Putamen (tissue), 1 donor: ENCODE data around the gene GRAP2.

Experiments used
- DNase-seq: peaks from one replicate; pipeline ENCODE4 v3.0.0-alpha.2; 2016; ENCODE audit warnings: low spot score

Gene GRAP2

DNA sequence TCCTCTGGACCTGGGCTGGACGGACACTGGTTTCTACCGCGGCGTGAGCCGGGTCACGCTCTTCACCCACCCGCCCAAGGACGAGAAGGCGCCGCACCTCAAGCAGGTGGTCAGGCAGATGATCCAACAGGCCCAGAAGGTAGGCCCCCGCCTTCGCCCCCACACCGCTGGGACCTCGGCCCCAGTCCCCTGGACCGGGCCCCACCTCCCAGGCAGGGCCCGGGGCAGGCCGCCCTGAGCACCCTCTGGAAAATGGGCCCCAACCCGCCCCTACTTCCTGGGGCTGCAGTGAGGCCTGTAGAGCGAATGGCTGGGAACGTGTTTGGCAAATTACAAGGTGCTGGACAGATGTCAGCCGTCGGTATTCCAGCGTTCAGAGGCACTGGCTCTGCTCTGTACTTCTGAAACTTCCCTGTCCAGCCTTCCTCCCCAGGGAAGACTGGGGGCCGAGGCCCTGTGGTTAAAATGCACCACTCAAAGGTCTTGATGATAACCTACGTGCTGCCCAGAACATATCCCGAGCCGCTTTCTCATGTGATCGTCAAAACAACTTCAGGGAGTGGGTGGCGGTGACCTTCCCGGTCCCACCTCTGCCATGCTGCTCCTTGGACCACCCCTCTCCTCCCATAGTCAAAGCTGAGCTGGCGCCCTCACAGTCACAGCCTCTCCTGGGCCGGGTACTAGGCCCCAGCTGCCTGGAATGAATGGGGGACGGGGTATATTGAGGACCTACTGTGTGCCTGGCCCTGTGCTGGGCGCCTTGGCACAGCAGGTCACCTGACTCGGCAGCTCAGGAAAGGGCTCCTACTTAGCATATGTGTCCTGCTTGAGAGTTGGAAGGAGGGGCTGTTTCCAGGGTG lies 94.7 kb downstream of the GRAP2 start:
- no peak for DNase-seq

DNA sequence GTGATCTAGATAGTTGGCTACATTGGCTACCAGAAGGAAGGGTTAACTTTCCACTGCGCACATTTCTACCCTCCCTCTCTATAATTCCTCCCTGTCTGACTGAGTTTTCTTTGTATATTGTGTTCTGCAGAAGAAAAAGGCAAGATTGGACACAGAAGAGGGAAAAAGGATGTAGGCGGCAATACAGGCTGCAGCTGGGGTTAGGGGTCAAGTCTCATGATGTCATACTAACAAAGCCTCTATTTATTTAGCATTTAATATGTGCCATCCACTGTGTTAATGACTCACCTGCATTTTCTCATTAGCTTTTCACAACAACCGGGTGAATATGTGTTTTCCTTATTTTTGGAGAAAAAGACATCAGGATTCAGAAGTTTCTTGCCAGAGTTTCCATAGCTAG lies 95.8 kb downstream of the GRAP2 start:
- DNase-seq, result no peak

DNA sequence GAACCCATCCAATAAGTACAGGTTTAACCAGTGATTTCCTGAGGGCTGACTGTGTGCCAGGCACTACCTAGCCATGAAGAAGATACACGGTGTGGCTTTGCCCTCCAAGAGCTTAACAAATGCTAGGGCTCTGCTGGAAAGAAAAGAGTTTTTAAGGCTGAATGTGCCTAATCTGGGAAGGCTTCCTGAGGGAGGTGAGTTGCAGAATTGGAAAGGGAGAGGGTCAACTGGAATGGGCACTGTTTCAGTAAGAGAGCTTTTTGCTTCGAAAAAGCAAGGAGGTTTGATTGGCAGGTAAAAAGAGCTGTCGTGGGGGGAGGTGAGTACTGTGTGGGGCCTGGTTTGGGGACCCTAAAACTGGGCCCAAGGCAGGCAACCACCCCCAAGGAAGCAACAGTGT lies 96.5 kb downstream of the GRAP2 start:
- no peak for DNase-seq

DNA sequence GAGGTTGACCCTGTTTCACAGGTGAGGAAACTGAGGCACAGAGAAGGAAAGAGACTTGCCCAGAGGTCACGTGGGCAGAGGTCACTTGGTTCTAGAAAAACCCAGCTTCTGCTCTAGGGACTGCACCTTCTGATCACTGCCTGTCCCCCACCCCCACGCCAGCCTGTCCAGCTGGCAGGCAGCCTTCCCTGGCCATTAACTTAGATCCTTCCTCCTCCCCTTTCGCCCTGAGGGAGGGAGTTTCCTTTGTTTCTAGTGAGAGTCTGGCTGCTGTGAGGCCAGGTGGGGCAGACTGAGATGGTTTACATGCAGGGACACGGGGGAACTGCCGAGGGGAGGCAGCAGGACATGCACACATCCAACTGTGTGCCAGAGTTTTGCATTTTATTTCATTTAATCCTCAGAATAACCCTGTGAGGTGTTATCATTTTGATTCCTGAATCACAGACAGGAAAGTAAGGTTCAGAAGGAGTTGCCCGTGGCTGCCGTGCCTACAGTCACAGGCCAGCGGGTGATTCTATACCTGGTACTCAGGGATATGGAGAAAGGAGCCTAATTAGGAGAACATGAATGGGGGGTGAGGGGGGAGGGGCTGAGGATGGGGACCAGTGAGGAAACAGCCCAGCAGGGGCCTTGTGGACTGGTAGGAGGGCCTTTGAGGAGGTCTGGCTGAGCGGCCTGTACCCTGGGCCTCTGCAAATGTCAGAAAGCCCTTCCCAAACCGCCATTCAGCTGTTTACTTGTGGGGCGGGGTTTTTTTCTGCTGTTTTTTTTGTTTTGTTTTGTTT lies 97.2 kb downstream of the GRAP2 start:
- DNase-seq, result no peak

DNA sequence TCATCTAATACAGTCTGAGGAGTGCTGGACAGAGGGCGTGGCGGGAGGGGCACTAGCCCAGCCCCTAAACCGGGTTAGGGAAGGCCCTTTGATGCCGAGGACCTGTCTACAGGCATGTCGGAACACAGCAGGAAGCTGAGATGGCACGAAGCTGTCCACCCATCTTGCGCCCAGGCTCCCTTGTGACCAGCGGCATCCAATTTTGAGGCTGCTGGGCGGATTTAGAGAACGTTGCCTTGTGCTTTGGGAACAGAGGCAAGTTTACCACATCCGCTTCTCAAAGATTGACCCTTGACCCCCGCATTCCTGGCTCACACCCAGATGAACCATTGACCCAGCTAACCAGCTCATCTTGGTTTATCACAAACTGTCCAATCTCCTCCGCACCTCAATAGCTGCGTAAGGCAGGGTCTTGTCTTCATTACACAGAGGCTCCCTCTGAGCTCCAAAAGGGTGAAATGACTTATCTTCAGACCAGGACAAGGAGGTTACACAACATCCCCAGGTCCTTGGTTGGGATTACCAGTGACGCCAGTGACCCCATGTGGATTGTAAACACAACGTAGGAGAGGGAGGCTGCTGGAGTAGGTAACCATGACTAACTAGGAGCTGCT lies 98.4 kb downstream of the GRAP2 start:
- DNase-seq, result no peak

DNA sequence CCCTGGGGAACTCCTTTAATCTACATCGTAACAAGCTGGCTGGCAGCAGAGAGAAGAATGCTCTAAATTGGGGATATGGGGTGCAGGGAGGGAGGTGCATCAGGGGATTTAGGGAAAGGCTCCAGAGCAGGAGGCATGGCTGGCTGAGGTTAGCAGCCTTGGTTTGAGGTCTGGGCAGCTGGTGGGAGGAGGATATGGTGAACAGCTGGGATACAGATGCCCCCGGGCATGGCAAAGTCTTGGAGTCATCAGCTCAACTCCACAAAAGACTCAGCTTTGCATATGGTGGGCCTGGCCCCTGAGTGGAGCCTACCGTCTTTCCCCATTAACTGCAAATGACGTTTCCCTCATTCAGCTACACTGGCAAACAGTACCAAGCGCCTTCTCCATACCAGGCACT lies 99.3 kb downstream of the GRAP2 start:
- no peak for DNase-seq

DNA sequence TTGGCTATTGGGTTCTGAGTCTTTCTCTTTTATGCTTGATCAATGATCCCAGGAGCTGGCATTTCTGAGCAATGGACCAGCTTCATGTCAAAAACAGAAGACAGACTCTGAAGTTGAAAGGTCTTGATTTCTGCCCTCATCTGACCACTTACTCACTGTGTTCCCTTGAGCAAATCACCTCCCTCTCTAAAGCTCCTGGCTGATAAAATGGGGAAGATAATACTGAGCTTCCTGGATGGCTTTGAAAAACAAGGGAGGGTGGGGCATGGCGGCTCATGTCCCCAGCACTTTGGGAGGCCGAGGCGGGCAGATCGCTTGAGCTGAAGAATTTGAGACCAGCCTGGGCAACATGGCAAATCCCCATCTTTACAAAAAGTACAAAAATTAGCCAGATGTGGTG lies 100.2 kb downstream of the GRAP2 start:
- DNase-seq, result no peak

DNA sequence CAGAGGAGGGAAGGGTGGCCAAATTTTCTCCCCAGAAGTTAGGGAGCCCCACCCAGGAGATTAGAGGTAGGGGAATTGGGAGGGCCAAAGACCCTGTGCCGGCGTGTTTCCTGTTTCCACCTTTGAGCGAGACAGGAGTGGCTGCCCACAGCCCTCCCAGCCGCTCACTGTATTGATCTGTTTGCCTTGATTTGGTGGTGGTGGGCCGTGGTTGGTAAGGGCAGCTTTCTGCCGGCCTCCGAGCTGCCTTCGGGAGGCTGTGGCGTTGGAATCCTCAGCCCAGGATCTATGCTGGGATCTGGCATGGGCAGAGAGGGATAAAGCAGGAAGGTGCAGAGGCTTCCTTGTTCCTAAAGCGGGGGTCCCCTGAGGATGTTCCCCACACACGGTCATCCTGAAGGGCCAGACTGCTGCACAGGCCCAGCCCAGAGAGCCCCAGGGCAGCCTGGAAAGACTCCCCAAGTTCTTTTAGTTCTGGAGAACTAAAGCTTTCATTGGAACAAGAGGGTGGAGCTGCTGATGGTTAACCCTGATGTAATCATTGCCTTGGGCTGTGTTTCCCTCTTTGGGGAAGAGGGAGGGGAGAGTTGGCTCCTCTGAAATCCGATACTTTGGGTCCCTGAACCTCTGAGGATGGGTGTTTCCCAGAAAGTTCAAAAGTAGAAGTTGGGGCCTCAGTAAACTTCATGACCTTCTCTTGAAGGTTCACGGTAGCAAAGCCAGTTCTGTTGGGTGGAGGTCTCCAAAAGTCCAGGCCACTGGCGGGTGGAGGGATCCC lies 101.1 kb downstream of the GRAP2 start:
- no peak for DNase-seq

DNA sequence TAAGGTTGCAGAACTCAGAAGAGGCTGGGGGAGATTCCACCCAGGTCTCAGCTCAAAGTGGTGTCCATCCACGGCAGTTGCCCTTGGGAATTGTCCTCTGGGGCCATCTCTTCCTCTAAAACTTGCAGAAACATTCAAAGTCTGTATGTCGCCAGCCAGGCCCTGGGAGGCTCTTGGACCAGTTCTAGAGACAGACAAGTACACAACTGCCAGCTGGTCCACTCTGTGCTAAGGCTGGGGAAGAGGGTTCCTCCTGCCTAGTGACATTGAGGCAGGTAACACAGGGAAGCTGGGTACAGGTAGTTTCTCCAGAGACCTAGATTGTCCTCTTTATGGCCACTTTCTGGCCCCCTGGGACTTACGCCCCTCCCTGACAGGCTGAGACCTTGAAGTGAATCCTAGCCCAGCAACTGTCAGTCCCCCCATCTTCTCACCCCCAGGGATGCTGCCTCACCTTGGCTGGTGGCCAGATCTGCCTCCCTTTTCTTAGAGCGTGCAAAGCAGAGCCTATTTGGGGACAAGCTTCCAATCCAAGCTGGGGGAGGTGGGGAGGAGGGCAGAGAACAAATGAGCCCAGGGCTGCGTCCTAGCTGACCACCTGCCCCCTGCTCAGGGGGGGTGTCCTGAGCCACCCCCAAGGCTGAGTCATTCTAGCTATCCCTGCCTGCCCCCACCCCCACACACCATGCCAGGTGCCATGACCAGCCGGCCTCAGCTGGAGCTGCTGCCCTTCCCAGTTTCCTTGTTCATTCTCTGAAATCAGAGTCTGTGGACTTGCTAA lies 102.2 kb downstream of the GRAP2 start:
- DNase-seq, result no peak

DNA sequence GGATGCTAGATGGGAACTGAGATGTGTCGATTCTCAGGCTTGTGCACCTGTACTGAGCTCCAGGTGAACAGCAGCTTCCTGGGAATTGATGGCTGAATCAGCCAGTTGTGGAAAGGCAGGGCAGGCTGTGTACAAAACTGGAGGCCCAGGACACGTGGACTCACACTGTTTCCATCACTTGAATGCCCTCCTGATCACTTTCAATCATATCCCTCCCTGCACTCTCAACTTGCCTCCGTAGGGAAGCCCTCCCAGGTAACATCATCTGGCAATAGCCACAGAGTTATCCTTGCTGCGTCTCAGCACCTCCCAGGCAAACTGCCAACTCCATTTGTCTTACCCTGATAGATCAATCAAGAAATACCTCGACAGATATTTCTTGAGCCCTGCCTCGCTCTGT lies 104.0 kb downstream of the GRAP2 start:
- no peak for DNase-seq

DNA sequence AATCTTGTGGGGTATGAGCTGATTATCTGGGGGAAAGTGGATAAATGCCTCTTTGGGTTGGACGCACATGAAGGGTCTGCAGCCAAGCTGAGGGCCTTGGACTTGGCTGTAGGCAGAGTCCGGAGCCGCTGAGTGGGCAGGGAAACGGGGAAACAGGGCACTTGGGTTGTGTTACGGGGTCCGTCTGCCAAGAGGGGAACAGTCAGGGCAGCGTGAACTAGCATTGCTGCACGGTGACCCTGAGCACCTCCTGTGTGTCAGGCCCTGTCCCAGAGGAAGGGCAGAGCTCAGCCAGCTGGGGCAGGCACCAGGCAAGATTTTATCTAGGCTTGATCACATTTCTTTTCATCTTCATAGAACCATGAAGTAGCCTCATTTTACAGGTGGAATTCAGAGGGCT lies 105.8 kb downstream of the GRAP2 start:
- no peak for DNase-seq

DNA sequence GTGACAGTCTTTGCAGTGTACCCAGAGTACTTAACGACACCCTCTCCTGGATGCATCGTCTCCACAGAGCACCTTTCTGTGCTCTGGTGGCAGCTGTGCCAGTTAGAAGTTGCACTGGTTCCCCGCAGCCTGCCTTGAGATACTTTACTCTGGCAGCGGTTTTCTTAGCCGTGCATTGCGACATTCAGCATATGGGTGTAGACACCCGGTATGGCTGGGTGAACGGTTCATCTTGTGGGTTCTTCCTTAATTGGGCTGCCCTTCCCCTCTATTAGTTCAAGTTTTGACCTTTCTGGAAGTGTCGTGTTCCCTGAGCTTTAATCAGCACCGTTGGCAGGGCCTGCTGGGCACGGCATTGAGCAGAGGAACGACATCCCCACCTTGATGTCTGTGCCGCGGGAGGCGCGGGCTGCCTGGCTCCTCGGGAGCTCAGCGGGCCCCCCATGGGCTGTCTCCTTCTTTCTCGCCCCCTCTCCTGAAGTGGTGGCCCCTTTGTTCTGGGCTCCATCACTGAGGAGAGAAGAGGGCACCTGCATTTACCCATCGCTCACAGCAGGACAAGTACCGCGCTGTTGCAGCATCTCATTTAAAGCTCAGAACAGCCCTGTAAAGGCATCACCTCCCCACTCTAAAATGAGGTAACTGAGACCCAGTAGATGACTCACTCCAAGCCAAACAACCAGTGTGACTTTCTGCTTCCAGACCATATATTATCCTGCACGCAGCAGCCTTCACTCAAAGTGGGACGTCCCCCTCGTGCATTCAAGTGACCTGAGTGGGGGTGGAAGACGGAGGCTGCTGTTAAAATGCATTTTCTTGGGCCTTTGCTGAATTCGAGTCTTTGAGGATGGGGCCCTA lies 107.2 kb downstream of the GRAP2 start:
- DNase-seq, result no peak

DNA sequence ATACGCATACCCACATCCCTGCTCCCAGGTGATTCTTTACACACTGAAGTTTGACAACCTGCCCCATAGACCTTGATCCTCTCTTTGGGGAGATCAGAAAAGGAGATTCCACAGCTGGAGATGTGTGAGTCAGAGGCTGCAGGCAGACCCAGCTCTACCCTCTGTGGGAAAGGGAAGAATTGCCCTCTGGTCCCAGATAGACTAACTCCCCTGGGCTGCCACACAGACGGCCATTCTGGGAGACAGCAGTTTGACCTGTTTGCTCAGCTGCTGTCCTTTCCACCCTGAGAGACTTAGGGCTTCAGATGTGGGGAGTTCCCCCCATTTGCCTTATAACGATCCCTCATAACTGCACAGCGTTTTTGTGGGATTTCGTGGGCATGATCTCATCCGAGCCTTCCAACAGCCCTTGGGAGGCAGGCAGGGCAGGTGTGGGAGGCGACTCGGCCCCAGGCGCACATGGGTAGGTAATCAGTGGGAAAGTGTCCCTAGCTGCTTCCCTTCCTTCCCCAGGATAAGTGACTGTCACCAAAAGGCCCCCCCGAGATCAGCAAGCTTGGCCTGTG lies 107.9 kb downstream of the GRAP2 start:
- no peak for DNase-seq

DNA sequence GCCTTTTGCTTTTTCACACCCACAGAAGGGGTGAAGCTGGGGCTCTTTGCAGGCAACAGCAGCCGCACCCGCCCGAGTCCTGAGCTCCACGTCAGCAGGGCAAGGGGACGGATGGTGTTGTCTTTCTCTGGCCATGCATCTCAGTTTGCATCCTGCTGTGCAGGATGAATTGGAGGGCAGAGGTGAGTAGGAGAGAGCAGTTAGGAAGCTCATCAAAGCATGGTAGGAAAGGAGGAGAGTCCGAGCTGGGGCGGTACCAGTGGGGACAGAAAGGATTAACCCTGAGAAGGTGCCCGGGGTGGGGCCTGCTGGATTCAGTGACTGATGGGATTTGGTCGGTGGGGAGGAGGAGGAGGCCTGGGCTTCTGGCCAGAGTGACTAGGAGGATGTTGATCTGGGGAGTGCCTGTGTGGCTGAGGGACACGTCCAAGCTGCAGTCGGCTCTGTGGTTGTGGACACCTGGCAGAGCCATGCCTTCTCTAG lies 108.4 kb downstream of the GRAP2 start:
- DNase-seq, result no peak

DNA sequence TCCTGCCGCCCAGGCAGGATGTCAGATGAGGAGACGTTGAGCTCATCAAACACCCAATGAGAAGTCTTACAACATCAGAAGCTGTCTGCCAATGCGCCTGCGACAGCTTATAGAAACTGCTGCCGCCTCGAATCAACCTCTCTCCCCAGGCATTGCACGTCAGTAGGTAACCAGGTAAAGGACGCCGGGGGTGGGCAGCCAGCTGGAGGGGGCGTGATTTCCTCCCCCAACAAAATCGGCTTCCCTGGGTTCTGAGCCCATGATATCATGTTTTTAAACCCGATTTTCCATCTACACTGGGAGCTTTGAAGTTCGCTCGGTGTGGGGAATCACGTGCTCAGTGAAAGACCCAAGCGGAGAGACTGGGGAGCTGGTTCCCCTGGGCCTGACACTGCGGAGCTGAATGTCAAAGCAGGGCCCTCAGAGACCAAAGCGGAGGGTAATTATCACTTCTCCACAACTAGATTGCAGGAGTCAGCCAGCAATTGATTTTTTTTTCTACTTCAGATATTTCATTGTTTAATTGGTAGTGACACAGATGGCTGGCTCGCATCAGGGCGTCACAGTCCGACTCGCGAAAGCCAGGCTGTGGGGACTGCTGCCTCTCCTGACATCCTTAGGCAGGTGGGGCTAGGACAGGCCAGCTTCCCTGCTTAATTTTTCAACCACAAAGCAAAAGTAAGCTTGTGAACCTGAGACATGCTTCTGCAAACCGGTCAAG lies 109.2 kb downstream of the GRAP2 start:
- peak; percentile 58 for DNase-seq

DNA sequence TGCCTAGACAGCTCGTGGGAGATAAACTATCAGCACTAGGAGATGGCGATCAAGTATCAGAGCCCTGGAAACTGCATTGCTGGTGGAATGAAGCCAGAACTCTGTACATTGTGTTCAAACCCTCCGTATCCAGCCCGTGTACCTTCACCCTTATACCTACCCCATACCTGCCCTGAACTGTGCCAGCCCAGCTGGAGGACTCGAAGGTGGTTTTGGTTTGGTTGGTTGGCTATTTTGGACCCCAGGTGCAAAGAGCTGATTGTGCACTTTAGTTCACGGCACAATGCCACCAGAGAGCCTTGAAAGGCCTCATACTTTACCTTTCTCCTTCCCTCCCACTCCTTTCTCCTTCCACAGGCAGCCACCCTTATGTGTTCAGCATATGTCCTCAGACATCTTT lies 109.9 kb downstream of the GRAP2 start:
- DNase-seq, result no peak

DNA sequence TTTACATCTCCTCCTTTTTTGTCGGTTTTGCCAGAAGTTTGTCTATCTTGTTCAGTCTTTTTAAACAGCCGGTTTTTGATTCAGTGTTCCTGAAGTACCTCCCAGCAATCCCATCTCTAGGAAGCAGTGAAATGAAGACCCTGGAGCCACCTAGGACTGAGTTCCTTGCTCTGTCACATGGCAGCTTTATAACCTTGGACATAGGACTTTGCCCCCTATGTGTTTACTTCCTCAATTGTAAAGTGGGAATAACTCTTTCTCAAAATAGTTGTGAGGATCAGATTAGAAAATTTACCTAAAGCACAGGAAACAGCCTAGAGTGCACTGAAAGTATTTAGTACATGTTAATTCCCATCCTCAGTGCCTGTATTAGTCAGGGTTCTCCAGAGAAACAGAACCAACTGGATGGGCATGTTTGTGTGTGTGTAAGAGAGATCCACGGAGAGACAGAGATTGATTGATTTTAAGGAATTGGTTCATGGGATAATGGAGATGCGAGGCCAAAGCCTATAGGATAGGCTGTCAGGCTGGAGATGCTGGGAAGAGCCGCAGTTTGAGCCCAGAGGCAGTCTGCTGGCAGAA lies 113.9 kb downstream of the GRAP2 start:
- no peak for DNase-seq

DNA sequence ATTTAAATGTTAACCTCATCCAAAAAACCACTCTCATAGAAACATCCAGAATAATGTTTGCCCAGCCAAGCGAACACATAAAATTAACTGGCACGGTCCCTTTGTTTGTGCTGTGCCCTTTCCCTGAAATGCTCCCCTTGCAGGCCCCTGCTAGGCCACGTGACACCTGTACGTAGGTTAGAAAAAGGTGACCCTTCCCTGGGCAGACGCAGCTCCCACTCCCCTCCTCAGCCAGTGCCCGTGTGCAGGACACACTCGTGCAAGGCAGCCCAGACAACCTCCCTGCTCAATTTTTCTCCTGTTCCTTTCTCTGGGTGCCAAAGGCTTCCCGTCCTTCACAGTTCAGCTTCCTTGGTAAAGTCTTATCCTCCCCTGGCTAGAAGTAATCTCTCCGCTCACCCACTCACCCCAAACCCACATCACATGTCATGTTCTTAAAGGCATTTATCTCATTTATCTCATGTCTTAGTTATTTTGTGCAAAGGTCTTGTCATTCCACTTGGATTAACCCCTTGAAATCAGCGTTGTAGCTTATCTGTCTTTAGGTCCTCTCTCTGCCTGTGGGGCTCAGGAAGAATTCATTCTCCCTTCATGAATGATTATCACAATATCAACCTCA lies 114.6 kb downstream of the GRAP2 start:
- DNase-seq, result no peak
